Raji (cell line): ENCODE measurements around the gene C12orf76.

Experiments
- POLR2A ChIP-seq: IDR thresholded peaks from 2 replicates; pipeline ENCODE4 v1.6.1; 2011; ENCODE audit warnings: low read depth, low read length, control low read depth; ENCODE audit not compliant: insufficient read depth

Gene C12orf76, protein sequence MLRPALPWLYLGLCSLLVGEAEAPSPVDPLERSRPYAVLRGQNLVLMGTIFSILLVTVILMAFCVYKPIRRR

DNA sequence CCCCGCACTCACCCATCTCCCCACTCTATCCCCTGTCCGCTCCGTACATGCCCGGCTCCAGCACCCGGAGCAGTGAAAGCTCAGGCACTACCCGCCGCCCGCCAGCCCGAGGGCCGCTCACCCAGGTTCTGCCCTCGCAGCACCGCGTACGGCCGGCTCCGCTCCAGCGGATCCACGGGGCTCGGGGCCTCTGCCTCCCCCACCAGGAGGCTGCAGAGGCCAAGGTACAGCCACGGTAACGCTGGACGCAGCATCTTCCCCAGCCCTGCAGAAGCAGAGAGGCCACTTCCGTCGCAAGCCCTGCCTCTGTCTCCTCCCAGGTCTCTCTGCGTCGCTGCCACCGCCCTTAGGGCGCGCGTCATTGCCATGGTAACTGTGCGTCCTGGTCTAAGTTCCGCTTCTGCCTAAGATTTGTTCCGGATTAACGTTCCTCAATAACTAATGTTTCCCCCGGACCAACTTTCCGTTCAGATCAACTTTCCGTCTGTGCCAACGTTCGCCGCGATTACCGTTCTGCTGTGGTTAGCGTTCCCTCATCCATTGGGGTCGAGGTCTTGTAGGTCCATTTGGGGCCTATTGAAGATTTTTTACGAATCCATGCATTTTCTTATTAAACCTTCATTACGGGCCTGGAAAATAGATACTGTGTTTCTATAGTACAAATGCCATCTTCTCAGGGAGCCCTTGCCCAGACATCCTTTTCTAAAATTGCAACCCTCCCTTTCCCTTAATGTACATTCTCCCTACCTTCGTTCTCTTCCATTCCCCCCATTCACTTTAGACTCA, at the start of gene C12orf76:
C12orf76 (minus strand) TSS at position 281 of the 786 bp plus-strand sequence; CDS start at position 254, 27 bp downstream.
- TF ChIP-seq POLR2A = peak; percentile 98

DNA sequence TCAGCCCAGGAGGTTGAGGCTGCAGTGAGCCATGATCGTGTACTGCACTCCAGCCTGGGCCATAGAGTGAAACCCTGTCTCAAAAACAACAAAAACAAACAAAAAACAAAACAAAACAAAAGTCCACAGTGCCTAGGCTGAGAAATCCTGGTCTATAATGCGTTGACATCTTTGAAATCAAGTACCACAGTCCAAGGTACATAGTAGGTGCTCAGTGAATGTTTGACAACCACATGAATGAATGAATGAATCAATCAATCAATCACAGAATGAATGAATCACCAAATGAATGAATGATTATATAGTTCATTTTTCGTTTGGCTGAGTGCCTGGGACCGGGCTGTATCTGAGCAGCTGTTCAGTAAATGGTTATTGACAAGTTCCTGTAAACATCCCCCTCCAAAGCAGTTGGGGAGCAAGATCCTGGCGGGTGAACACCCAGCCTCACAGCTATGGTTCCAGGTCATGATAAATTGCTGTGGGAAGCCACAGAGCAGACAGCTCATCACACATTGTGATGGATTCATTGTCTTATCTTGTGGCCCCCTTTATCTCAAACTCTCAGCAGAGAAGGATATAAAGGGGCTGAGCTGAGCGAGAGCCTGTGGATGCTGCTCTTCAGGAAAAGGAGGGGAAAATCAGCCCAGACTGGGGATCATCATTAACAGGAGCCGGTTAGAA, 45.4 kb upstream of the C12orf76 start:
- no peak for TF ChIP-seq POLR2A

DNA sequence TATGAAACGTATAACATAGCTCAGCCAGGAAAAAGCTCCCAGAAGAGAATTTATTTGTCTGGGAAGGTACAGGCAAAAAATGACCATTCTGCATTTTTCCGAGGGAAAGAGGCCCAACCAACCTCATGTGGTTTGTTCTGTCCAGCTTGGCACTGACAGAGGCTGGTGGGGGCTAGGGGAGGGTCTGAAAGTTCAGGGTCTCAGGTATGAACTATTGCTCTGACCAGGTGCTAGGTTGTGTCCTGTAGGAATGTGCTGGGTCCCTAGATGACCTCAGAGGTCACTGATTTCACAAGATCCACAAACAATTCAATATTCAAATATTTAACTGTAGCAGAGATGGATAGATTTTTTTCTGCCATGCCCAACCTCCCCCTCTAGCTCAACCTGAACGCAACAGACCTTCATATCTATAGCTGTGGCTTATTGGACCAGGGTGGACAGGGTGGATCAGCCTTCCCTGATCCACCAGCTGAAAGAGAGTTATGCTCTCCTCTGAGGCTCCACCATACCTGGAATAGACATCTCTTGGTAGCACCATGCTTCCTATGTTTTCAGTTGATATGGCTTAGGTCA, 42.9 kb upstream of the C12orf76 start:
- TF ChIP-seq POLR2A = no peak

DNA sequence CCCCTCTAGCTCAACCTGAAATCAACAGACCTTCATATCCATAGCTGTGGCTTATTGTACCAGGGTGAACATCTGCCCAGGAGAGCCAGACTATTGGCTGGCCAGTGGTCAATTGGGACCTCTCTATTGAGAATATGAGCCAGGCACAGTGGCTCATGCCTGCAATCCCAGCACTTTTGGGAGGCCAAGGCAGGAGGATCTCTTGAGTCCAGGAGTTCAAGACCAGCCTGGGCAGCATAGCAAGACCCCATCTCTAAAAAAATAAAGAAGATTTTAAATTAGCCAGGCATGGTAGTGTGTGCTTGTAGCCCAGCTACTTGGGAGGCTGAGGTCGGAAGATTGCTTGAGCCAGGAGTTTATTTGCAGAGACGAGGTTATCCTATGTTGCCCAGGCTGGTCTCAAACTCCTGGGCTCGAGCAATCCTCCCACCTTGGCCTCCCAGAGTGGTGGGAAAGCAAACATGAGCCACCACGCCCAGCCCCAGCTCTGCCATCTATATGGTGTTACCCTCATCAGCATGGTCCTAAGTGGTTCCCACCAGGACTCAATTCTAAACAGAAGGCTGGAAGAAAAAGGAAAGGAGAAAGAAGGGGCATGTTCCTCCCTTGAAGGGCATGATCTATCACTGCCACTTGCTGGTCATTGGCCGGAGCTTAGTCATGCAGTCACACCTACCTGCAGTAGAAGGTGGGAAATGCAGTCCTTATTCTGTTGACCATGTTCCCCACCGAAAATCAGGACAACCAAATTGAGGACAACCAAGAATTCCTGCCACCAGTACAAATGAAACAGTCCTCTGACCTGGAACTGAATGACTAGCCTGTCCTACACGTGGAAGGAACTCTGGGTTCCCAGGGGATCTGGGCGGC, 42.2 kb upstream of the C12orf76 start:
- TF ChIP-seq POLR2A = no peak

DNA sequence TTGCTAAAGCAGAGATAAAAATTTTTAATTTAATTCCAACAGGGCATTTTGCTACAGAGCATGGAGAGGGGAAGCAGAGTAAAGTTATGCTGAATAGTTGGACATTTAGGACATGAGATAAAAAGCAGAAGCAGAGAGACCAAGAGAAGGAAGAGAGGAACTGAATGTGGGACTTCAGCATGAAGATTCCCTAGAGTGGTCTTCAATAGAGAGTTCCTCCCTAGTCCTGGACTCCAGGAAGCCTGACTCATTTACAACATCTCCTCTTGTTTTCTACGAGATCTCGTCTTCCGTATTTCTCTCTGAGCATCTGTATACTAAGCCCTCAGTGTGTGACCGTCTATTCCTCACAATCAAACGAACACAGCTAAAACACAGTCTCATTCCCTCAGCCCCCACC, 40.6 kb upstream of the C12orf76 start:
- TF ChIP-seq POLR2A = no peak

DNA sequence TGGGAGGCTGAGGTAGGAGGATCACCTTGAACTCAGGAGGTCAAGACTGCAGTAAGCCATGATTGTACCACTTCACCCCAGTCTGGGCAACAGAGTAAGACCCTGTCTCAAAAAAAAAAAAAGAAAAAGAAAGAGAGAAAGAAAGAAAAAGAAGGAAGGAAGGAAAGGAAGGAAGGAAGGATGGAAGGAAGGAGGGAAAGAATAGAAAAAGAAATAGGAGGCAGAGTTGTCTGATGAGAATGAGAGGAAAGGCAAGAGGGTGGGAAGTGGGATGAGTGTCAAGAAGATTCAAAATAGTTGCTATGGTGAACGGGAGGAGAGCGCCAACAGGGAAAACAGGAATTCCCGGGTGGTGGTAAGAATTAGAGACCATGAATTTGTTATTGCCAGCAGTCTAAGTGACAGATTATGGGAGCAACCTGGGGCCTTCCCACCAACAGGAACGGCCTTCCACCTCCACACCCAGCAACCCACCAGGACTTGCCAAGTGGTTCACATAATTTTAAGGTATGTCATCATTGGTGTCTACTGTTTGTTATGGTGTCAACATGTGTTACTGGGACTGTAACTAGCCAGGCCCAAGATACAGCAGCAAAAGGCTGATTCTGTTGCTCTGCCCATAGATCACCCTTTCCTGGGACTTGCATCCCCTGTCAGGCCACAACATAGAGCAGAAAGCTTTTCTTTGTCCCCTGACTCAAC, 36.1 kb upstream of the C12orf76 start:
- TF ChIP-seq POLR2A = no peak

DNA sequence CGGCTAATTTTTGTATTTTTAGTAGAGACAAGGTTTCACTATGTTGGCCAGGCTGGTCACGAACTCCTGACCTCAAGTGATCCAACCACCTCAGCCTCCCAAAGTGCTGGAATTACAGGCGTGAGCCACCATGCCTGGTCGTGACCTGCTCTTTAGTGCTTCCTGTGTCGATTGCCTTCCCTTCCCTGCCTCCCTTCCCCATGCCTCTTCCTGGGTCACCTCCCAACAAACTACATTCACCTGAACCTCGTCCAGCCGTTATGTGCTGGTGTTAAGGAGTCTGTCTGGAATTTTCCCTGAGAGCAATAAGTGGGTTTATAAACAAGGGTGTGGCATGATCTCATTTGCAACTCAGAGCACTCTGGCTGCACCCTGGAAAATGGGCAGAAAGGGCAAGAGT, 32.1 kb upstream of the C12orf76 start:
- TF ChIP-seq POLR2A = no peak

DNA sequence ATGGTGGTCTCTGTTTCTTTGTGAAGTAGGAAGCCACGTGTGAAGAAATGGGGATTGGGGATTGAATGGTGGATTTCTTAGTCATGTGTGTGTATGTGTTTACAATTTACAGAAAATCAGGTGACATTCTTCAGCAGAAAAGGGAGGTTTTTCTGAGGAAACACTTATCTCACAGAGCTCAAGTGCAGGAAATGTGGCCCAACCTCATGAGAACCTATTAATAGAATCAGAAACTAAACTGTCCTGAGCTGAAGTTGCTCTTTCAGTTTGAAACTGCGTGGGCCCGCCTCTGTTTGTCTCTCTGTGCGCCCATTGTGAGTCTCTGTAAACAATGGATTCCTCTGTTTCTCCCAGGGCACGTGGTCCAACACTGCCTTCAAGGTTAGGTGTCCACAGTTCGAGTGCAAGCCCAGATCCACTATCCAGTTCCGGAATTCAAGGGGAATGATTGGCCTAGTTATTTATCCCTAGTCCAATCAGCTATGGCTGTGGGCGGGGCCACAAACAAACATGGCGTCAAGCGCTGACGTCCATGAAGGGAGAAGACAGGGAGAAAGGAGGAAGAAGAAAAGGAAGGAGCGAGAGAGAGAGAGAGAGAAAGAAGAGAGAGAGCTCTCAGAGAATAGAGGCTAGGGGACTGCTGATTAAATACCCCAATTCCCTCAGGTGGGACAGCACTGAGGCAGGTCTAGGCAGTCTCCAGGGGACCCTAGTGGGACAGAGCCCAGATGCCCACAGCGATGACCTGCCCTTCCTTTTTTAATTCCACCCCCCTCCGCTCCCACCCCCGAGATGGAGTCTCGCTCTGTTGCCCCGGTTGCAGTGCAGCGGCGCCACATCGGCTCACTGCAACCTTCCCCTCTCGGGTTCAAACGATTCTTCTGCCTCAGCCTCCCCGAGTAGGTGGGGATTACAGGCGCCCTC, 31.4 kb upstream of the C12orf76 start:
- peak; percentile 44; the same call in 1 of the 2 replicates for TF ChIP-seq POLR2A

DNA sequence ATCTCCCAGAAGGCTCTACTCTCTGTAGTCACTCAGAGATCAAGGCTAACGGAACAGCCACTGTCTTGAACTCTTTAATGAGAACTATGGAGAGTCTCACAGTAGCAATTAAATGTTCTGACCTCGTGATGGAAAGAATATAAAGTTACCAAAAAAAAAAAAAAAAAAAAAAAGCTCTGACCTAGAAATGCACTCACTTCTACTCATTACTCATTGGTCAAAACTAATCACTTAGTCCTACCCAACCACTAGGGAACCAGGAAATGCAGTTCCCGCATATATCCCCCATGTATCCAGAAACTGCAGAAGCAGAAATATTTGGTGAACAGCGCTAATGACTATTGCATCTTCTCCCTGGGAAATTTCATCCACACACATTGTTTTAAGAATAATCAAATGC, 29.5 kb upstream of the C12orf76 start:
- TF ChIP-seq POLR2A = no peak

DNA sequence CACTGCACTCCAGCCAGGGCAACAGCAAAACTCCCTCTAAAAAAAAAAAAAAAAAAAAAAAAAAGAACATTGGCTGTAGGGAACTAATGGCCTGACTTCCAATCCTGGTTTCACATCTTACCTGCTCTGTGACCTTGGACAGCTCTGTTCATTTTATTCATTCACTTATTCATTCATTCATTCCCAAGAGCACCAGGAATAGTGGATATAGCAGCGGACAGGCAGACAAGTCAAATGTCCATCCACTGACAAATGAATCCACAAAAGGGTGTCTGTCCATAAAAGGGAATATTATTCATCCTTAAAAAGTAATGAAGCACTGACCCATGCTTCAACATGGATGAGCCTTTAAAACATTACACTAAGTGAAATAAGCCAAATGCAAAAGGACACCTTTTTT, 27.6 kb upstream of the C12orf76 start:
- TF ChIP-seq POLR2A = no peak

DNA sequence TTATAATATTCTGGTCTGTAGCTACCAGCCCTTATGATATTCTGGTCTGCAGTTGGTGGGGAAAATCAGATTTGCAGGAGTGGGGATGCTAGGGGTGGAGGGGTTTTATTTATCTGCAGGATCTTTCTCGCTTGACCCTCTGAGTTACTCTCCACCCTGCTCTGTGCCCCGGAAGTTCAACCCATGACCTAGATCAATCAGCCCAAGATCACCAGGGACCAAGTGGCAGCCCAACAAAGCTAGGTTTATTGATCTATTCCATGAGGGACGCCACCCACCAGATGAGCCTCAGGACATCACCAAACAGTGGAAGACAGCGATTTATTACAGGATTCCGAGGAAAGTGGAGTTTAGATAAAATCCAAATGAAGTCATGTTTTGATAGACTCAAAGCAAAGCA, 25.8 kb upstream of the C12orf76 start:
- TF ChIP-seq POLR2A = no peak

DNA sequence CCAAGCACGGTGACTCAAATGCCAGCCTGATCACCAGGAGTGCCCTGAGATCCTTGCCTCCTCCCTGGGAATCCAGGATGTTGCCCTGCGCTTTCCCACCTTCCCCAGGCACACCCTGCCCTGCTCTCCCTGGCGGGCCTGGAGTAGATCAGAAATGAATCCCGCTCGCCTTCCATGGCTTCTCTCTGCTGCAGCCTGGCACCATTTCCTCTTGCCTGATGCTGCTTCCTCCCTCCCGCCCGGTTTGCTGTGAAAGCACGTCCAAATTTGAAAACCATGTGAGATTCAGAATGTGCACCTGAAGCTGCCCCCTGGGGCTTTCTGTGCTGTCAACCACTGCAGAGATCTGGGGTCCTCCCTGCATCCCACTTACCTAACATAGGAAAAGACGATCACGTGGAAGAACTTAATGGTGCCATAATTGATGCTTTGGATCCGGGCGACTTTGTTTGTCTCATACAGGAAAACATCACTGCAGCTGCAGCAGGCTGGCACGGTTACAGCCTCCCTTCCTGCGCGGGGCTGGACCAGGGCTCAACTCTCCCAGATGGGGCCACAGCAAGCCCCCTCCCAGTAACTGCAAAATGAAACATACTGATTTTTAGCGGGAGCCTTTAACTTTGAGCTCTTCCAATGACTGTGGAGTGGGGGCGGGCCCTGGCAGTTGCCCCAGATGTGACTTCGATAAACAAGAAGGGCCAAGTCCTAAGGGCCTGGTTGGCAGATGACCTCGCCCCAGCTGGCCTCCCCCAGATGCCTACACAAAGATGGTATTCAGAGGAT, 24.9 kb upstream of the C12orf76 start:
- no peak for TF ChIP-seq POLR2A

DNA sequence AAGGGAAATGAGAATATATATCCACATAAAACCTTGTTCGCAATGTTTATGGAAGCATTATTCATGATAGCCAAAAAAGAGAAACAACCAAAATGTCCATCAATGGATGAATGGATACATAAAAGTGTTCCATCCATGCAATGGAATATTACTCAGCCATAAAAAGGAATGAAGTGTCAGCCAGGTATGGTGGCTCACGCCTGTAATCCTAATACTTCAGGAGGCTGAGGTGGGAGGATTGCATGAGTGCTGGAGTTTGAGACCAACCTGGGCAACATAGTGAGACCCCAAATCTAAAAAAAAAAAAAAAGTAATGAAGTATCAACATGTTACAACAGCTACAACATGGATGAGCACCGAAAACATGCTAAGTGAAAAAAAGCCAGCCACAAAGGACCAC, 23.6 kb upstream of the C12orf76 start:
- no peak for TF ChIP-seq POLR2A
